Measurements from ENCODE around the gene RELN.
"Not testable (repeated sequence)": the region's sequence is repeated elsewhere in the genome, so short reads cannot be mapped to it uniquely, and the experiment has no call there.

RELN gene

DNA sequence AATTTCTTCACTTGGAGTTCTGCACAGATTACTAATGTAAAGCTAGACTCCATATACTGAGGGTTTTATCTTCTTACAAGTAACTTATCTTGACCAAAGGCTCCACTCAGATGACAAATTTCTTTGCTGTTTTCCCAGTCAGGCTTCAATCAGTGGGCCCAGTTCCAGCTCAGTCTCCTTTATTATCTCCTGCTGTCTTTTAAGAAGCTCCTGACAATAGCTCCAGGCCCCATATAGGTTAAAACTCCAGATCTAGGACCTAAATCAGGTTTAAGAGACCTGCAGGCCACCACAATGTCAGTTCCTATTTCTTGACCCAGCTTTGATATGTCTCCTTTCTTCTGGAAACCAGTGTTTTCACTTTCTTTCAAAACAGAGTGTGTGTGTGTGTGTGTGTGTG lies 165.2 kb downstream of the RELN start:
- DNase-seq, result no peak

DNA sequence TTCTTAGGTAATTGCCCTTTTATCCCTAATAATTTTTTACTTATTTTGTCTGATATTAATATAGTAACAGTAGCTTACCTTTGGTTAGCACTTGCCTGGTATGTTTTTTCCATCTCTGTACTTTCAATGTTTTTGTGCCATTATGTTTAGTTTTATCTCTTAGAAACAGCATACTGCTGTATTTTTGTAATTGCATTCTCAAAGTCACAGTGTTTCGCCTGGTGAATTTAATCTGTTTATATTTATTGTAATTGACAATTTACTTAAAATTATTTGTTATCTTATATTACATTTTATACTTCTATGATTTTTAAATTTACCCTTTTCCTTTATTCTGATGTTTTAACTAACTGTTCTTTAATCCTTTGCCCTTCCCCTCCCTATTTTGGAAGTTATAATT lies 166.4 kb downstream of the RELN start:
- DNase-seq, result no peak

DNA sequence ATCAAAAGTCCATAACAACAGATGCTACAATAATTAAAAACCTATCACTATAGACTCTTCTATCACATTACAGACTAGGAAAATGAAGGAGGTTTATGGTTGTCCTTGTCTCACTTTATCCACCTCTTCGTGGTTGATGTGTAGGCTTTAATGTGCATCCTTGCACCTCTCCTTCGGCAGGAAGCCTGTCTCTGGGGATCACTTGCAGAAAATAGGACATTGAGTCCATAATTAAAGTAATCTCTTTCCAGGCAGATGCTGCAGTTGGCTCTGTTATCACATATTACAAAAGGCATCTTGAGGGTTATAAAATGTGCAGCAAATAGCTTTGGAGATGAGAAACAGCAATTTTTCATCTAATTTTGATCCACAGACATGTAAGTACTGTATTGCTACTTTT lies 168.4 kb downstream of the RELN start:
- DNase-seq, result no peak

DNA sequence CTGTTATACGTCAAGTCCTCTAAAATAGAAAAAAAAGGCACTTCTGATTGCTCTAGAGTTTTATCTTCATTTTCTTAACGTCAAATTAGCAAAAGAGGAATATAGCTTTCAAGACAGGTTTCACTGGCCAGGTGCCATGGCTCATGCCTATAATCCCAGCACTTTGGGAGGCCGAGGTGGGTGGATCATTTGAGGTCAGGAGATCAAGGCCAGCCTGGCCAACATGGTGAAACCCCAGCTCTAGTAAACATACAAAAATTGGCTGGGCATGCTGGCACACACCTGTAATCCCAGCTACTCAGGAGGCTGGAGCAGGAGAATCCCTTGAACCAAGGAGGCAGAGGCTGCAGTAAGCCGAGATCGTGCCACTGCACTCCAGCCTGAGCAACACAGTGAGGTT lies 173.5 kb downstream of the RELN start:
- DNase-seq, result not testable (repeated sequence)

DNA sequence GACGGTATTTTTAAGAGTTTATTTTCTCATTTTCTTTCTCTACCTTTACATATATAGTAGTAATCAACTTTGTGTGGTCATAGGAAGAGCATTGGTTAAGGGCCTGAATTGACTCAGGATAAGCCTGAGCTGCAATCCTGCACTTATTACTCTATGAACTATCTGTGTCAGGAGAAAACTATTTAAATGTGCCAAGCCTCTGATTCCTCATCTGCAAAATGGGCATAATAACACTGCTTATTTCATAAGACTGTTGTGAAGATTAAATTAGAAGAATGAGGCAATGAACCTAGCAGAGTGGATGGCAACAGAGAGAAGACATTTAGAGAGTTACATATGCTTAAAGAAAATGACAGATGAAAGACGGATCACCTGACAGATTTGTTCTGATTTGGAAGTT lies 175.5 kb downstream of the RELN start:
- no peak for DNase-seq

DNA sequence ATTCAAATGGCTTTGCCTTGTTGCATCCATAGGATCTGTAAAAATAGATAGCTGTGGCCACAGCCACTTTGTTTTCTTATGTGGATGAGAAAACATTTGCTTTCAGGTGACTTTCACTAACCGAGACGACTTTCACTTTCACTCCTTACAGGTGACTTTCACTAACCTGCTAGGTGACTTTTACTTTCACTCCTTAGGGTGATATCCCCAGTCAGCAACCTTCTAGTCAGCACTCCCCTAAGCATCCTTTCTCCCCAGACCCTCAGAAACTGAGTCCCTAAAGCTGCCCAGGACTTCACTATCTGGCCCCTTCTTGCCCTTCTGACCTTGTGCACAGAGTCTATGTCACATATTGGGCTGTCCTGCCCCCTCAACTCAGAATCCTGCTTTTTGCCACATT lies 177.5 kb downstream of the RELN start:
- no peak for DNase-seq

DNA sequence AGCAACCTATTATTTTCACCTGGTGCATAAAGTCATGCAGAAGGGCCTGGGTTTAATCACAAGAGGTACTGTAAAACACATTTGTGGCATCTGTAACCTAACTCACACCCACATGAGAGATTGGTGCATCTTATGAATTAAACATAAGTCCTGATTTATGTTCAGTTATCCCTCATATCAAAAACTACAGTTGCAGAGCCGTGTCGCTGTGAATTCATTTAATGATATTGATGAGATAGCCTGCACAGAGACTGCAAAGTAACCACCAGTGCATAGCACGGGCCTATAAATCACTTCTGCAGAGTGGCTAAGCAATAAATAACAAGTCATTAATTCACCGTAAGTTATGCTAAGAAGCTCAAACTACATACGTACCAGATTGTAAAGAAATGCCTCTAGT lies 178.2 kb downstream of the RELN start:
- DNase-seq, result no peak

DNA sequence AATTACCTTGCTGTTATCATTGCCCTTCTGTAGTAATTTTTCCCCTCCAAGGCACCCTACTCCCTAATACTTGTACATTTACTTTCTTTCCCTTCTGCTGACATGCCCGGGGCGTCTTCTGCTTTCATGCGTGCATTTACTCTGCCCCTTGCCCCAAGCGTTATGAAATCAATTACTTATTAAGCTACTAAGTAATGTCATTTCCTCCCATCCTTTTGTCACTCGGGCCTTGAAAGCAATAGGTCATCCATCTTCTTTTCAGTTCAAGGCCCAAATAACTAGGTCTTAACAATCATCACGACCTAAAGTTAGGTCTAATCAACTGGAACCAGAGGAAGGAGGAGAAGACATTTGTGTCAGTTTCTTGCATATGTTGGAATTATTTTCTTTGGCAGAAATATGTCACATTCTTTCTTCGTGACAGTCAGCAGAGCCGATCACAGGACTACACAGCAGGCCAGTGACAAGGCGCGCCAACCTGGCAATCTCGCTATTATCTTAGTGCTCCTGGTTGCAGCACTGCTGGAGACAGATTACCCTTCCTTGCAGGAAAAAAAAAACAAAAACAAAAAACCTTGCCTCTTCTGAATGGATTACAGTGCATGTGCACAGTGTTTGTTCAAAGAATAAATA lies 179.2 kb downstream of the RELN start:
- DNase-seq, result no peak

DNA sequence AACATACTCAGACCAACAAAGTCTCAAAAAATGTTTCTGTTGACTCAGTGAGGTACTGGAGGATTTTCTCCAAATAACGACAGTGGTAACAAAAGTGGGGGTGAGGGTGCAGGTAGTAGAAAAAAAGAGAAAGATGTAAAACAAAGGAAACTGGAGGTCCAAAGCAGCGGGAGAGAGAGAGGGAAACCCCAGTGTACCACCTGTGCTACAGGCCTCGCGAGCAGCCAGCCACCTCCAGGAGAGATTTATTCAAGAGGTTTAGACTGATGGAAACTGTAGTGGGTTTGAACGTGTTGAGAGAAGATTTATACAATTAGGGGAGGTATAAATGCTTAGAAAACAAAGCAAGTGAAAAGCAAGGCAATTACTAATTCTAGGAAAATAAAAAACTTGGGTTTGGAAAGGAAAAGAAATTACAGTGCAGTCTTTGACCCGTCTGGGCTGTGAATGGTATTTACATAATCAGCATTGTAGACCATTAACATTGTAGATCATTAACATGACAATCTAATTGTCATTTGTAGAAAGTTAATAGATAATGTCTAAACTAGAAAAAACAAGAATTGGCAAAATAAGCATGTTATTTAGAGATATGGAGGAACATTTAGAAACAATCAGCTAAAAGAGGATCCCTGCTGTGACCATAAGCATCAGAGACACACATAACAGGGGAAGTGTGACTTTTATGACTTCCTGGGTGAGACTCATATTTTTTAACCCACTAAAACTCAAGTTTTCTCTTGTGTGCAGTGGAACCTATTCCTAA lies 180.0 kb downstream of the RELN start:
- no peak for DNase-seq

DNA sequence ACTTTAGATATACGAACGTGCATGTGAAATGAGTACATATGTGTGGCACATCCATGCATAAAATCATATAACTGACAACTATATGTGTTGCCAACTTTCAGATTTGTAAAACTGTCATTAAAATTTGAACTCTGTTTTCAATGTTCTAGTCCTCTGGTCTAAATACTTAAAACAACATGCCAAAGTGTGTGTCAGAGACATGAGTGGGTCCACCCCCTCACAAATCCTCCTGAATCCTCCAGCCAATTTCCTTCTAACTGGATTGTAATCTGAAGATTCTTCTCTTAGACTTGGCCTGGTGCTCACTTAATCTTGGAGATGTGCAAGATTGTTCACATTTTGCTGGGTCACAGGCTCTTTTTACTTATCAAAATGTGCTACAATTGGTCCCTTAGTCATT lies 184.1 kb downstream of the RELN start:
- DNase-seq, result no peak

DNA sequence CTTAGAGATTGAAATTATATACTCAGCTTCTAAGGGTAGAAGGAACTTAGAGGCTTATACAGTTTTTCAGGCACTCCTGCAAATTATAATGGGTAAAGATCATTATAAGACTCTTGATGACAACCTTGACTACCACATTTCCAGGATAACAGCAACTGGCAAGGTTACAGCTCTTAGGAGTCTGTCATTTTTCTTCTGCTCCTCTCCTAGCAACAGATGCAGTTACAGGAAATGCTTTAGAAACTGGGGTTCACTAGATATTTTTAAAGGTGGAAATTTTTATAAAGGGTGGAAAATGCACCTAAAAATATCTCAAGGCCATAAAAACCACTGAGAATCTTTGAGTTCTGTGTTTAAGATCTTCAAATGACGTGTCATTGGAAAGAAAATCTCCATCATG lies 185.8 kb downstream of the RELN start:
- DNase-seq, result no peak

DNA sequence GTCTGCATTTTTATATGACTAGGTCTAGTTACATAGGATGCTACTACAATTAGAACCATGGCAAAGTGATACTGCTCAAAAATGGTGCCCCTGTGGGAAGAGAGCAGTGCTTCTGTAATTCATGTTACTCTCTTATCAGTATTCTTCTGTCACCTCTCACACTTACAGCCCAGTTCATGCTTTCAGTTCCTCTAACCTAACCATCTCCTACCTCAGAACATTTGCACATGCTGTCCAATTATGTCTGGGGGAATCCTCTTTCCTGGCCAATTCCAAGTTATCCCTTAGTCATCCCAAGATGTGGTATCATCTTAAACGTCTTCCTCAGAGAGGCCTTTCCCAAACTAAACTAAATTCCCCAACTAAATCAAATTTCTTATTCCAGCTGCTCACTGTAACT lies 190.2 kb downstream of the RELN start:
- no peak for DNase-seq

DNA sequence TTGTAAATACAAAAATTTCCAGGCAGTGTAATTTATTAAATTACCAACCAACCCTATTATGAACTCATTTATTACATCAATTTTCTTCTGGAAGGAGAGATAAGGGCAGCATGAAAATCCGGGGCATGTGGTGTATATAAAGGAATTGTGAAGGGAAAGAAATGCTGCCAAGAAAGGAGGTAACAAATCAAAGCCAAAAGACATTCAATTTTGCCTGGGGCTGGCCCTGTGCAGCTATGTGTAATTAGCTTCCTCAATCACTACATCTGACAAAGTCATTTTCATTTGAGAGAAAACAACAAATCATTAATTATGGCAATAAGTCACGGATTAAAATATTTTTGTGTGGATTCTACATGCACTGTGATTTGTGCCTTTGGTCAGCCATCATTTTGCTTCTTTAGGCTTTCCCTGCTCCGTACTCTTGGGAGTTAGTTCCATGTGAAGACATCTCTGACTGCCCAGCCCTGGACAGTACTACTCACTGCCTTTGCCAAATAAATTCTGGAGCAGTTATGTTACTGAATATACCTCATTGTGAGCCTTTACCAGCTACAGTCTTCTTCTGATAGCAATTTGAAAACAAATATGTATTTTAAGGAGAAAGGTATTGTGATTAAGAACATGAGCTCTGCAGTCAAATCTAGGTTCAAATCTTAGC lies 191.7 kb downstream of the RELN start:
- DNase-seq, result no peak

DNA sequence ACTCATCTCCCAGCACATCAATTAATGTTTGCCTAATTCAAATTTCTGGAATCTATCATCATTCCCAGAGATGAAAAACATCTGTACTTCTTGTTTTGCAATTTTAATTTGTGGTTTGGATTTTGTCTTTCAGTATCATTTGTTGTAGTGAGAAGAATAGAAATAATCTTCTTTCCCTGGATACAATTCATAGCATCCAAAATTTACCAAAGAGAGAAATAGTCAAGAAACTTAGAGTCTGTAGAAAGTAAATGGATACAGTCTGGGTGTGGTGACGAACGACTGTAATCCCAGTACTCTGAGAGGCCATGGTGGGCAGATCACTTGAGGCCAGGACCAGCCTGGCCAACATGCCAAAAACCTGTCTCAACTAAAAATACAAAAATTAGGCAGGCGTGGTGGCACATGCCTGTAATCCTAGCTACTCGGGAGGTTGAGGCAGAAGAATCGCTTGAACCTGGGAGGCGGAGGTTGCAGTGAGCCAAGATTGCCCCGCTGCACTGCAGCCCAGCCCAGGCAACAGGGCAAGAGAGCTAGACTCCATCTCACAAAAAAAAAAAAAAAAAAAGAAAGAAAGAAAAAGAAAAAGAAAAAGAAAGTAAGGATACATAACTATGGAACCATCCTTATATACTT lies 193.0 kb downstream of the RELN start:
- no peak for DNase-seq

DNA sequence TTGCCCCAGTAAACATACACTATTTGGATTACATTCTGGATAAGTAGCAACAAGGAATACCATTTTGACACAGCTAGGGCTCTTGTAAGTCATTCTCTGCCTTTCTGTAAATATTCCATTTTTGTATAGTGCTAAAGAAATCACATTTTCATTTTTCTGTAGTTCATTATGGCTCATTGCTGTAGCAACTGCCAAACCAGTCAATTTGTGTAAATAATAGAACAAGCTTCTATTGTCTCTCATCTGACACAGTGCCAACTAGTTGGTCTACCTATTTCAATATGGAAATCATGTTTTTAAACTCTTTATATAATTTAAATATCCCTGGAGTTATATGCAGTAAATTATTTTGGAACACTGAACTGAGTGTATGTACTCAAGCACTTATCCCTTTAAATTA lies 193.7 kb downstream of the RELN start:
- no peak for DNase-seq

DNA sequence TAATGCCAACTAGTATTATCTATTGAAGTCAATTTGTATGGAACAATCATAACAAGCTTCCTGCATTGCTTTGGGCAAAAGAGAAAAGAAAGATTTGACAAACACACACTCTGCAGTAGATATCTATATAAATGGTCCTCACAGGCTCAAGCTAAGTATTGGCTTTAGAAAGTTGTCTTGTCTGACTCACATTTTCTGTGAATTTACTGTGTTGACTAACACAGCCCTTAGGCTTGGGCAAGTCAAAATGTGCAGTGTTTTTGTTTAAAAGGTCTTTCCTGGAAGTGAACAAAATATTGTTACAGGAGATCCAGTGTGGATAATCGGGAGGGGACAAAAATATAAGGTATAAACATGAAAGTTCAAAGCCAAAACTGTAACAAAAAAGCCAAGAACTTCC lies 194.4 kb downstream of the RELN start:
- DNase-seq, result no peak

DNA sequence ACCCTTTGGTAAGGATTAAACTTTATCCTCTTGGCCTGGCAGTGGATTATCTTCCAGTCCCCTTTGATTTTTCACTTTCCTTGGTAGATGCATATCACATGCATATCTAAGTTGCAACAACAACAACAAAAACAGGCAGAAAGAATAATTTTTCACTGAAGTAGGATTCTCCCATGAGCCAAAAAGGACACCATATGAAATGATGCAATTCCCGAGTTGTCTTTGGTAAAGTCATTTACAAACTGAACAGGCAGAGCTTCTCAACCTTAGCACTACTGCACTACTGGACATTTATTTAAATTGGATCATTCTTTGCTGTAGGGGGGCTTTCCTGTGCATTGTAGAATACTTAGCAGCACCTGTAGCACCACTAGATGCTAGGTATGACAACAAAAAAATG lies 195.0 kb downstream of the RELN start:
- no peak for DNase-seq

DNA sequence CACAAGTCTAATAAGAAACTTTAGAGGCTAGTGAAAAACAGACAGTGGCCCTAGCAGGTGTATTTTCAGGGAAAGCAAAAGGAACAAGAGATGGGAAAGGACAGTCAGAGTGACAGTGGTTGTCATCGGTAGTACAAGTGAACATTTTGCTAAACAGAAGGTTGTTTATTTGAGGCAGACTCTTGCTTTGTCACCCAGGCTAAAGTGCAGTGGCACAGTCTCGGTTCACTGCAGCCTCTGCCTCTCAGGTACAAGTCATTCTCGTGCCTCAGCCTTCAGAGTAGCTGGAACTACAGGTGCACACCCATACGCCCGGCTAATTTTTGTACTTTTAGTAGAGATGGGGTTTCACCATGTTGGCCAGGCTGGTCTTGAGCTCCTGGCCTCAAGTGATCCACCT lies 195.8 kb downstream of the RELN start:
- DNase-seq, result no peak

DNA sequence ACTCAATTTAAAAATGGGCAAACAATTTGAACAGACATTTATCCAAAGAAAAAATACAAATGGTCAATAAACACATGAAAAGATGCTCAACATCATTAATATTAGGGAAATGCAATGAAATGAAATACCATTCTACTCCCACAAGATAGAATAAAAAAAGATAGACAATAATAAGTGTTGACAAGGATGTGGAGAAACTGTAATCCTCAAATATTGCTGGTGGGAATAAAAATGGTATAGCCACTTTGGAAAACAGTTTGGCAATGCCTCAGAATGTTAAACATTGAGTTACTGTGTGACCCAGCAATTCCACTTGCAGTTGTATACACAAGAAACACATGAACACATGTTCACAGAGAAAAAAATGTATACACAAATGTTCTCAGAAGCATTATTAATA lies 197.6 kb downstream of the RELN start:
- no peak for DNase-seq

DNA sequence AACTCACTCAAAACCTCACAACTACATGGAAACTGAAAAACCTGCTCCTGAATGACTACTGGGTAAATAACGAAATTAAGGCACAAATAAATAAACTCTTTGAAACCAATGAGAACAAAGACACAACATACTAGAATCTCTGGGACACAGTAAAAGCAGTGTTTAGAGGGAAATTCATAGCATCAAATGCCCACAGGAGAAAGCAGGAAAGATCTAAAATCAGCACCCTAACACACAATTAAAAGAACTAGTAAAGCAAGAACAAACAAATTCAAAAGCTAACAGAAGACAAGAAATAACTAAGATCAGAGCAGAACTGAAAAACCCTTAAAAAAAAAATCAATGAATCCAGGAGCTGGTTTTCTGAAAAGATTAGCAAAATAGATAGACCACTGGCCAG lies 202.4 kb downstream of the RELN start:
- not testable (repeated sequence) for DNase-seq

DNA sequence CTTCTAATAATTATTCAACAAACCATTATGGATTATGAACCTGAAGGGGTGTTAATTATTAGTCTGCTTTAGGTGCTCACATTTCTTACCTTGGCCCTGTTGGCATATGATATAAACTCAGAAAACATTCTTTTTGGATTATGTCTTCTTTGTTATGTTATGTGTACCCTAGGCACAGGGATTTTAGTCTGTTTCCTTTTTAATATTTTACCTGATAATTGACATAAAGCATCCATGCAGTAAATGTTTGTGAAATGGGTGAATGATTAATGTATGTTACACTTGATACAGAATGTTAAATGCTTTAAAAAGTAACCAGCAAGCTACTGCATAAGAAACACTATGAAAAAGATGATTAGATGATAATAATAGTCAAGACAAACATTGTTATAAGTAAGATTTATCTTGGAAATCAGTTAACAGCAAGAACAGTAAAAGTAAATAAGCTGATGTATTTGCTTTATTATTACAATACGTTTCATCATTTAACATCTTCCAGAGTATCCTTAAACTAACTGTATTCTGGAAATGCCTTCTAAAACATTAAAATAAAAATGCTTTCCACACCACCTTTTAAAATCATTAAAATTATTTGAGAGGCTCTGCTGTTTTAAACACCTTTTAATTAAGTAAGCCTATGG lies 204.7 kb downstream of the RELN start:
- DNase-seq, result no peak

DNA sequence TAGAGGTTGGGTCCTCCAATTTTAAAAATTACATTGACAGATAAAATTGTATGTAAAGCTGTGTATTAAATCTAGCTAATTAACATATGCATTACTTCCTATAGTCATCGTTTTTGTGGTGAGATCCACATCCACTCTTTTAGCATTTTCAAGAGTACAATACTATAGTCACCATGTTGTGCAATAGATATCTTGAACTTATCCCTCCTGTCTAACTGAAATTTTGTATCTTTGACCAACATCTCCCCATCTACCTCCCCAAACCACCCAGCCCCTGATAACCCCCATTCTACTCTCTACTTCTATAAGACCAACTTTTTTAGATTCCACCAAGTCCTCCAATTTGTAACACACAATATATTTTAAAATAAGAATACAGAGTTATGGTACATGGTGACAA lies 208.0 kb downstream of the RELN start:
- DNase-seq, result no peak

DNA sequence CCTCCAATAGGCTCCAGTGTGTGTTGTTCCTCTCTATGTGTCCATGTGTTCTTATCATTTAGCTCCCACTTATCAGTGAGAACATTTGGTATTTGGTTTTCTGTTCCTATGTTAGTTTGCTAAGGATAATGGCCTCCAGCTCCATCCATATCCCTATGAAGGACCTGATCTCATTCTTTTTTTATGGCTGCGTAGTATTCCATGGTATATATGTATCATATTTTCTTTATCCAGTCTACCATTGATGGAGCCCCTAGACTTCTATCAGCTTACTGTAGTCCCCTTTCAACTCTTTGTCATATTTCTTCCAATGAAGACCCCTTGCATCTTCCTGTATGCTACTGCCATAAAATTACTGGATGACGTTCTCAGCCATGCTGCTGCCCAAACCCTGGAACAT lies 208.9 kb downstream of the RELN start:
- not testable (repeated sequence) for DNase-seq

All from fibroblast of upper back skin (primary cell).